ENCODE measurements around the gene RFNG.

RFNG gene

GRCh38 chr17:82083009-82083408 is 31.4 kb upstream of the RFNG start:
- TF ChIP-seq, protein P1, sequence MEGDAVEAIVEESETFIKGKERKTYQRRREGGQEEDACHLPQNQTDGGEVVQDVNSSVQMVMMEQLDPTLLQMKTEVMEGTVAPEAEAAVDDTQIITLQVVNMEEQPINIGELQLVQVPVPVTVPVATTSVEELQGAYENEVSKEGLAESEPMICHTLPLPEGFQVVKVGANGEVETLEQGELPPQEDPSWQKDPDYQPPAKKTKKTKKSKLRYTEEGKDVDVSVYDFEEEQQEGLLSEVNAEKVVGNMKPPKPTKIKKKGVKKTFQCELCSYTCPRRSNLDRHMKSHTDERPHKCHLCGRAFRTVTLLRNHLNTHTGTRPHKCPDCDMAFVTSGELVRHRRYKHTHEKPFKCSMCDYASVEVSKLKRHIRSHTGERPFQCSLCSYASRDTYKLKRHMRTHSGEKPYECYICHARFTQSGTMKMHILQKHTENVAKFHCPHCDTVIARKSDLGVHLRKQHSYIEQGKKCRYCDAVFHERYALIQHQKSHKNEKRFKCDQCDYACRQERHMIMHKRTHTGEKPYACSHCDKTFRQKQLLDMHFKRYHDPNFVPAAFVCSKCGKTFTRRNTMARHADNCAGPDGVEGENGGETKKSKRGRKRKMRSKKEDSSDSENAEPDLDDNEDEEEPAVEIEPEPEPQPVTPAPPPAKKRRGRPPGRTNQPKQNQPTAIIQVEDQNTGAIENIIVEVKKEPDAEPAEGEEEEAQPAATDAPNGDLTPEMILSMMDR (conservative IDR thresholded peaks at IDR 0.05; ENCODE audit: low read depth, low read length) = no peak
- Histone ChIP-seq H3K79me2 (ENCODE audit: insufficient read depth, low read depth) (no peaks in the 10 kb centered on the region), H2AFZ (ENCODE audit: low read depth) (no peak overlapping the region), H3K4me2 (no peak overlapping the region), H3K4me1 (ENCODE audit: low read depth, poor library complexity, severe bottlenecking) (no peaks in the 10 kb centered on the region), H3K27me3 (ENCODE audit: insufficient read depth, low read depth) (no peaks in the 10 kb centered on the region), H3K4me3 (IDR thresholded peaks at IDR 0.05; ENCODE audit: insufficient read depth, low read depth, low read length) (no peak overlapping the region), H4K20me1 (ENCODE audit: insufficient read depth) (no peaks in the 10 kb centered on the region), H3K27ac (no peak overlapping the region), H3K36me3 (ENCODE audit: insufficient read depth) (peaks cover 35% of the 10 kb centered on the region; the same call in 1 of the 2 replicates), H3K9ac (no peak overlapping the region)

DNA sequence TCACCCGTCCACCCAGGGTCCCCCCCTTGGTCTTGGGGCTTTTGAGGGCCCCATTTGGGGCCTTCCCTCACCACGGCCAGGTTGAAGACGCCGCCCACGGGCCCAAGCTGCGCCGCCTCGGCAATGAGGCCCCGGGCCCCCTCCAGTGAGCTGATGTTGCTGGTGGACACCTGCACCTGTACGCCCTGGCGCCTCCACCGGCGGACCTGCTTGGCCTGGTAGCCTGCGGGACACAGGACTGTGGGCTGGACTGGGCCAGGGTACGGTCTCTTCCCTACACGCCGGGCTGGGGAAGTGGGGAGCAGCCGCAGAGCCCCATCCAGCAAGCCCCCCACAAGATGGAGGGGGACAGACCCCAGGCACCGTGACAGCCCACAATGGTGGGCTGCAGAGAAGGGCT is 30.8 kb upstream of the RFNG start:
- TF ChIP-seq, protein P1 (conservative IDR thresholded peaks at IDR 0.05; ENCODE audit: low read depth, low read length) = no peak
- Histone ChIP-seq H3K79me2 (ENCODE audit: insufficient read depth, low read depth) (no peaks in the 10 kb centered on the region), H3K9ac (no peak overlapping the region), H4K20me1 (ENCODE audit: insufficient read depth) (no peaks in the 10 kb centered on the region), H3K4me2 (no peak overlapping the region), H3K27ac (no peak overlapping the region), H2AFZ (ENCODE audit: low read depth) (no peak overlapping the region), H3K36me3 (ENCODE audit: insufficient read depth) (peaks cover 35% of the 10 kb centered on the region; the same call in 1 of the 2 replicates), H3K4me1 (ENCODE audit: low read depth, poor library complexity, severe bottlenecking) (no peaks in the 10 kb centered on the region), H3K27me3 (ENCODE audit: insufficient read depth, low read depth) (no peaks in the 10 kb centered on the region), H3K4me3 (IDR thresholded peaks at IDR 0.05; ENCODE audit: insufficient read depth, low read depth, low read length) (no peak overlapping the region)

- no peak overlapping the region for H3K4me3 ChIP-seq (IDR thresholded peaks at IDR 0.05; ENCODE audit: insufficient read depth, low read depth, low read length)
- H3K4me2 ChIP-seq = no peak overlapping the region
- H2AFZ ChIP-seq (ENCODE audit: low read depth) = no peak overlapping the region
- H3K27me3 ChIP-seq (ENCODE audit: insufficient read depth, low read depth) = no peaks in the 10 kb centered on the region
- no peaks in the 10 kb centered on the region for H3K4me1 ChIP-seq (ENCODE audit: low read depth, poor library complexity, severe bottlenecking)
- no peak overlapping the region for H3K27ac ChIP-seq
- no peaks in the 10 kb centered on the region for H4K20me1 ChIP-seq (ENCODE audit: insufficient read depth)
- peaks cover 35% of the 10 kb centered on the region; the same call in 1 of the 2 replicates for H3K36me3 ChIP-seq (ENCODE audit: insufficient read depth)
- TF ChIP-seq, protein P1 (conservative IDR thresholded peaks at IDR 0.05; ENCODE audit: low read depth, low read length) = no peak
- H3K9ac ChIP-seq = no peak overlapping the region
- H3K79me2 ChIP-seq (ENCODE audit: insufficient read depth, low read depth) = no peaks in the 10 kb centered on the region
Observed at GRCh38 chr17:82081966-82082365, 30.4 kb upstream of the RFNG start.

- H4K20me1 ChIP-seq (ENCODE audit: insufficient read depth) = no peaks in the 10 kb centered on the region
- H3K79me2 ChIP-seq (ENCODE audit: insufficient read depth, low read depth) = no peaks in the 10 kb centered on the region
- H2AFZ ChIP-seq (ENCODE audit: low read depth) = no peak overlapping the region
- H3K4me2 ChIP-seq = no peak overlapping the region
- no peak overlapping the region for H3K9ac ChIP-seq
- no peak overlapping the region for H3K4me3 ChIP-seq (IDR thresholded peaks at IDR 0.05; ENCODE audit: insufficient read depth, low read depth, low read length)
- TF ChIP-seq, protein P1 (conservative IDR thresholded peaks at IDR 0.05; ENCODE audit: low read depth, low read length) = no peak
- no peaks in the 10 kb centered on the region for H3K27me3 ChIP-seq (ENCODE audit: insufficient read depth, low read depth)
- H3K4me1 ChIP-seq (ENCODE audit: low read depth, poor library complexity, severe bottlenecking) = no peaks in the 10 kb centered on the region
- no peak overlapping the region for H3K27ac ChIP-seq
- peaks cover 35% of the 10 kb centered on the region; the same call in 1 of the 2 replicates for H3K36me3 ChIP-seq (ENCODE audit: insufficient read depth)
Observed at GRCh38 chr17:82081546-82081945, 29.9 kb upstream of the RFNG start.

Data from KMS-11 (cell line).